ENCODE data around the gene MAGI3. TPM values are rescaled to one million over a fixed set of nuclear protein-coding genes. Genes with fewer than 3 reads are reported as not detected.

MAGI3 gene
- total RNA-seq, 2 experiments from 2014 or later: 4.7 to 7.8 TPM

GRCh38 chr1:113721010-113721409 is 330.7 kb downstream of the MAGI3 start:
- Histone ChIP-seq H3K9me2 (ENCODE audit: insufficient read depth, low read length) (no peaks in the 10 kb centered on the region), H4K20me1 (ENCODE audit: insufficient read depth, low read length) (no peaks in the 10 kb centered on the region), H3K9me3 (ENCODE audit: low read length) (peaks cover 21% of the 10 kb centered on the region; the same call in 1 of the 2 replicates), H3K4me2 (ENCODE audit: low read length) (no peak overlapping the region), H3K4me3 (ENCODE audit: low read depth, low read length, poor library complexity, severe bottlenecking) (no peak overlapping the region), H3K4me1 (ENCODE audit: insufficient read depth, low read length, poor library complexity, severe bottlenecking) (no peaks in the 10 kb centered on the region), H3K36me3 (ENCODE audit: insufficient read depth, low read length) (peaks cover 36% of the 10 kb centered on the region), H3K27ac (ENCODE audit: low read depth, low read length, poor library complexity, severe bottlenecking) (no peak overlapping the region), H3K79me2 (ENCODE audit: insufficient read depth, low read depth, low read length) (no peaks in the 10 kb centered on the region), H2AFZ (ENCODE audit: low read length) (no peak overlapping the region)
- no TSS peak for BruUV-seq (replicated peaks)
- intact Hi-C loops (cut with micrococcal nuclease; ENCODE audit: unreplicated experiment): no loop called here
- POLR2A ChIA-PET: no interaction called here
- no peak for DNase-seq (ENCODE audit: low spot score)
- no peak for TF ChIP-seq CTCF (conservative IDR thresholded peaks at IDR 0.05; ENCODE audit: low read length)
- TF ChIP-seq EZH2phosphoT487 (IDR thresholded peaks at IDR 0.05; ENCODE audit: borderline replicate concordance, low read depth, low read length): no peak
- CTCF ChIA-PET (ENCODE audit: unreplicated experiment): no interaction called here

GRCh38 chr1:113732802-113733201 is 342.5 kb downstream of the MAGI3 start:
- intact Hi-C loops (cut with micrococcal nuclease; ENCODE audit: unreplicated experiment): no loop called here
- no peak for DNase-seq (ENCODE audit: low spot score)
- H3K36me3 ChIP-seq (ENCODE audit: insufficient read depth, low read length): peaks cover 7% of the 10 kb centered on the region; the same call in 1 of the 2 replicates
- no peaks in the 10 kb centered on the region for H3K79me2 ChIP-seq (ENCODE audit: insufficient read depth, low read depth, low read length)
- TF ChIP-seq CTCF (conservative IDR thresholded peaks at IDR 0.05; ENCODE audit: low read length): no peak
- no peak overlapping the region for H3K27ac ChIP-seq (ENCODE audit: low read depth, low read length, poor library complexity, severe bottlenecking)
- H3K4me3 ChIP-seq (ENCODE audit: low read depth, low read length, poor library complexity, severe bottlenecking): no peak overlapping the region
- H3K4me1 ChIP-seq (ENCODE audit: insufficient read depth, low read length, poor library complexity, severe bottlenecking): no peaks in the 10 kb centered on the region
- H3K9me3 ChIP-seq (ENCODE audit: low read length): no peaks in the 10 kb centered on the region
- H2AFZ ChIP-seq (ENCODE audit: low read length): no peak overlapping the region
- H3K4me2 ChIP-seq (ENCODE audit: low read length): no peak overlapping the region
- no peaks in the 10 kb centered on the region for H4K20me1 ChIP-seq (ENCODE audit: insufficient read depth, low read length)
- ChIA-PET CTCF (ENCODE audit: unreplicated experiment) (no interaction called here), POLR2A (interaction anchor here (0.6 to 1.0 kb wide), 3 partner anchors 558 to 1930 kb away, joined by 3 to 4 read pairs (median 3); no protein-coding TSS in a partner anchor)
- no peaks in the 10 kb centered on the region for H3K9me2 ChIP-seq (ENCODE audit: insufficient read depth, low read length)
- no TSS peak for BruUV-seq (replicated peaks)

- H3K4me2 ChIP-seq (ENCODE audit: low read length): no peak overlapping the region
- no peak overlapping the region for H2AFZ ChIP-seq (ENCODE audit: low read length)
- no peaks in the 10 kb centered on the region for H3K9me3 ChIP-seq (ENCODE audit: low read length)
- peaks cover 7% of the 10 kb centered on the region; the same call in 1 of the 2 replicates for H3K36me3 ChIP-seq (ENCODE audit: insufficient read depth, low read length)
- H3K79me2 ChIP-seq (ENCODE audit: insufficient read depth, low read depth, low read length): no peaks in the 10 kb centered on the region
- TF ChIP-seq EZH2phosphoT487 (IDR thresholded peaks at IDR 0.05; ENCODE audit: borderline replicate concordance, low read depth, low read length) (no peak), CTCF (conservative IDR thresholded peaks at IDR 0.05; ENCODE audit: low read length) (no peak)
- ChIA-PET POLR2A (no interaction called here), CTCF (ENCODE audit: unreplicated experiment) (no interaction called here)
- intact Hi-C loops (cut with micrococcal nuclease; ENCODE audit: unreplicated experiment): no loop called here
- no peaks in the 10 kb centered on the region for H3K9me2 ChIP-seq (ENCODE audit: insufficient read depth, low read length)
- H3K27ac ChIP-seq (ENCODE audit: low read depth, low read length, poor library complexity, severe bottlenecking): no peak overlapping the region
- no peaks in the 10 kb centered on the region for H4K20me1 ChIP-seq (ENCODE audit: insufficient read depth, low read length)
- no peaks in the 10 kb centered on the region for H3K4me1 ChIP-seq (ENCODE audit: insufficient read depth, low read length, poor library complexity, severe bottlenecking)
- BruUV-seq (replicated peaks): no TSS peak
- H3K4me3 ChIP-seq (ENCODE audit: low read depth, low read length, poor library complexity, severe bottlenecking): no peak overlapping the region
- no peak for DNase-seq (ENCODE audit: low spot score)
Observed at GRCh38 chr1:113734357-113735055, 344.2 kb downstream of the MAGI3 start.

Measured in OCI-LY7 (cell line).